Activated CD4-positive, alpha-beta T cell treated with anti-CD3 and anti-CD28 coated beads, Interleukin-2, amount 10 ng/mL, durations not matched to agents 7 days and 5 days (primary cell): ENCODE measurements around the gene LHFPL2. TPM values are rescaled to one million over a fixed set of nuclear protein-coding genes. Genes with fewer than 3 reads are reported as not detected.

ENCODE experiments used
- CTCF ChIA-PET: fragments of 350-600 bp; sonication (Branson Sonifier 250); formaldehyde crosslinking; loops from one replicate; lab custom pipeline; 2021; ENCODE audit warnings: antibody characterized with exemption; lab: Charles Lee
- POLR2A ChIA-PET: fragments of 350-600 bp; sonication (Branson Sonifier 250); formaldehyde crosslinking; loops from one replicate; lab custom pipeline; 2021; ENCODE audit warnings: antibody characterized with exemption; lab: Charles Lee
- DNase-seq: peaks from one replicate; pipeline ENCODE4 v3.0.0-alpha.2; 2020
- H3K27ac Mint-ChIP-seq: one replicate; pipeline ENCODE4 v1.8.0; 2021; ENCODE audit warnings: mild to moderate bottlenecking, moderate library complexity, mixed read lengths
- H3K27me3 Mint-ChIP-seq: one replicate; pipeline ENCODE4 v1.8.0; 2021; ENCODE audit warnings: mixed read lengths
- H3K36me3 Mint-ChIP-seq: one replicate; pipeline ENCODE4 v1.8.0; 2021; ENCODE audit warnings: low read depth, mixed read lengths
- H3K4me1 Mint-ChIP-seq: one replicate; pipeline ENCODE4 v1.8.0; 2021; ENCODE audit warnings: mixed read lengths
- H3K4me3 Mint-ChIP-seq: one replicate; pipeline ENCODE4 v1.8.0; 2021; ENCODE audit warnings: mild to moderate bottlenecking, moderate library complexity, mixed read lengths
- H3K9me3 Mint-ChIP-seq: one replicate; pipeline ENCODE4 v1.8.0; 2021; ENCODE audit warnings: mixed read lengths
- total RNA-seq, 2 experiments: library from RNA; stranded (reverse); gene quantifications; one replicate each; pipeline ENCODE4 v1.2.3, GENCODE V29; 2021

LHFPL2 gene
- total RNA-seq, 2 experiments from 2014 or later = 0.15 to 0.37 TPM

- ChIA-PET CTCF (interaction anchor here (1.6 kb wide), 1 partner anchor 9 kb away, joined by 4 read pairs; no protein-coding TSS in a partner anchor), POLR2A (no interaction called here)
- H3K36me3 Mint-ChIP-seq = no peaks in the 10 kb centered on the region
- H3K27me3 Mint-ChIP-seq = peaks cover 6% of the 10 kb centered on the region
- H3K4me1 Mint-ChIP-seq = no peaks in the 10 kb centered on the region
- DNase-seq = no peak
- no peak overlapping the region for H3K27ac Mint-ChIP-seq
- no peaks in the 10 kb centered on the region for H3K9me3 Mint-ChIP-seq
- no peak overlapping the region for H3K4me3 Mint-ChIP-seq
Observed at GRCh38 chr5:78573318-78573717, 75.3 kb downstream of the LHFPL2 start.

- Mint-ChIP-seq H3K4me3 (no peak overlapping the region), H3K27ac (no peak overlapping the region), H3K4me1 (no peaks in the 10 kb centered on the region), H3K36me3 (no peaks in the 10 kb centered on the region), H3K27me3 (peaks cover under 1% of the 10 kb centered on the region), H3K9me3 (no peaks in the 10 kb centered on the region)
- no peak for DNase-seq
- CTCF ChIA-PET = no interaction called here
- POLR2A ChIA-PET = no interaction called here
Observed at GRCh38 chr5:78570646-78571045, 77.9 kb downstream of the LHFPL2 start.

GRCh38 chr5:78569441-78569840 lies 79.1 kb downstream of the LHFPL2 start:
- no peak for DNase-seq
- no peaks in the 10 kb centered on the region for H3K9me3 Mint-ChIP-seq
- no peak overlapping the region for H3K4me3 Mint-ChIP-seq
- H3K27me3 Mint-ChIP-seq = peaks cover 3% of the 10 kb centered on the region
- no peak overlapping the region for H3K27ac Mint-ChIP-seq
- POLR2A ChIA-PET = no interaction called here
- no peaks in the 10 kb centered on the region for H3K36me3 Mint-ChIP-seq
- H3K4me1 Mint-ChIP-seq = no peaks in the 10 kb centered on the region
- CTCF ChIA-PET = no interaction called here

GRCh38 chr5:78568676-78569075 lies 79.9 kb downstream of the LHFPL2 start:
- H3K4me3 Mint-ChIP-seq = no peak overlapping the region
- POLR2A ChIA-PET = no interaction called here
- H3K9me3 Mint-ChIP-seq = no peaks in the 10 kb centered on the region
- DNase-seq = no peak
- H3K27me3 Mint-ChIP-seq = peaks cover 3% of the 10 kb centered on the region
- no peak overlapping the region for H3K27ac Mint-ChIP-seq
- CTCF ChIA-PET = interaction anchor here (0.5 kb wide), 1 partner anchor 605 kb away, joined by 3 read pairs; no protein-coding TSS in a partner anchor
- no peaks in the 10 kb centered on the region for H3K36me3 Mint-ChIP-seq
- H3K4me1 Mint-ChIP-seq = no peaks in the 10 kb centered on the region

GRCh38 chr5:78568212-78568611 lies 80.4 kb downstream of the LHFPL2 start:
- no peak overlapping the region for H3K4me3 Mint-ChIP-seq
- peaks cover 3% of the 10 kb centered on the region for H3K27me3 Mint-ChIP-seq
- no peak overlapping the region for H3K27ac Mint-ChIP-seq
- H3K4me1 Mint-ChIP-seq = no peaks in the 10 kb centered on the region
- no peaks in the 10 kb centered on the region for H3K9me3 Mint-ChIP-seq
- ChIA-PET POLR2A (no interaction called here), CTCF (interaction anchor here (0.5 kb wide), 1 partner anchor 606 kb away, joined by 3 read pairs; no protein-coding TSS in a partner anchor)
- no peaks in the 10 kb centered on the region for H3K36me3 Mint-ChIP-seq
- no peak for DNase-seq

GRCh38 chr5:78567617-78568016 lies 81.0 kb downstream of the LHFPL2 start:
- H3K9me3 Mint-ChIP-seq = no peaks in the 10 kb centered on the region
- no peaks in the 10 kb centered on the region for H3K4me1 Mint-ChIP-seq
- CTCF ChIA-PET = no interaction called here
- H3K27me3 Mint-ChIP-seq = peaks cover 3% of the 10 kb centered on the region
- H3K27ac Mint-ChIP-seq = no peak overlapping the region
- H3K4me3 Mint-ChIP-seq = no peak overlapping the region
- no peak for DNase-seq
- H3K36me3 Mint-ChIP-seq = no peaks in the 10 kb centered on the region
- POLR2A ChIA-PET = no interaction called here

- DNase-seq = no peak
- H3K27me3 Mint-ChIP-seq = peaks cover 6% of the 10 kb centered on the region
- ChIA-PET POLR2A (no interaction called here), CTCF (no interaction called here)
- no peaks in the 10 kb centered on the region for H3K36me3 Mint-ChIP-seq
- H3K9me3 Mint-ChIP-seq = no peaks in the 10 kb centered on the region
- H3K27ac Mint-ChIP-seq = no peak overlapping the region
- H3K4me1 Mint-ChIP-seq = no peaks in the 10 kb centered on the region
- H3K4me3 Mint-ChIP-seq = no peak overlapping the region
Observed at GRCh38 chr5:78566747-78567425, 81.7 kb downstream of the LHFPL2 start.

- Mint-ChIP-seq H3K4me1 (no peaks in the 10 kb centered on the region), H3K4me3 (no peak overlapping the region), H3K9me3 (no peaks in the 10 kb centered on the region), H3K27me3 (peaks cover 6% of the 10 kb centered on the region), H3K27ac (no peak overlapping the region), H3K36me3 (no peaks in the 10 kb centered on the region)
- CTCF ChIA-PET = interaction anchor here (1.5 kb wide), 1 partner anchor 9 kb away, joined by 4 read pairs; no protein-coding TSS in a partner anchor
- no peak for DNase-seq
- POLR2A ChIA-PET = no interaction called here
Observed at GRCh38 chr5:78565395-78565794, 83.2 kb downstream of the LHFPL2 start.

- DNase-seq = no peak
- ChIA-PET POLR2A (interaction anchor here (0.6 kb wide), 1 partner anchor 1994 kb away, joined by 4 read pairs; no protein-coding TSS in a partner anchor), CTCF (interaction anchor here (0.6 kb wide), 1 partner anchor 57 kb away, joined by 3 read pairs; no protein-coding TSS in a partner anchor)
- Mint-ChIP-seq H3K9me3 (no peaks in the 10 kb centered on the region), H3K27ac (no peak overlapping the region), H3K36me3 (no peaks in the 10 kb centered on the region), H3K4me3 (no peak overlapping the region), H3K27me3 (peaks cover 12% of the 10 kb centered on the region), H3K4me1 (no peaks in the 10 kb centered on the region)
Observed at GRCh38 chr5:78563621-78564020, 85.0 kb downstream of the LHFPL2 start.

- ChIA-PET CTCF (no interaction called here), POLR2A (no interaction called here)
- DNase-seq = no peak
- no peak overlapping the region for H3K4me3 Mint-ChIP-seq
- no peak overlapping the region for H3K27ac Mint-ChIP-seq
- no peaks in the 10 kb centered on the region for H3K4me1 Mint-ChIP-seq
- no peaks in the 10 kb centered on the region for H3K36me3 Mint-ChIP-seq
- H3K27me3 Mint-ChIP-seq = peaks cover 12% of the 10 kb centered on the region
- H3K9me3 Mint-ChIP-seq = no peaks in the 10 kb centered on the region
Observed at GRCh38 chr5:78562714-78563330, 85.8 kb downstream of the LHFPL2 start.

GRCh38 chr5:78562001-78562400 lies 86.6 kb downstream of the LHFPL2 start:
- Mint-ChIP-seq H3K27ac (no peak overlapping the region), H3K9me3 (no peaks in the 10 kb centered on the region), H3K4me3 (no peak overlapping the region), H3K36me3 (no peaks in the 10 kb centered on the region), H3K4me1 (no peaks in the 10 kb centered on the region), H3K27me3 (peaks cover 12% of the 10 kb centered on the region)
- POLR2A ChIA-PET = no interaction called here
- no peak for DNase-seq
- CTCF ChIA-PET = no interaction called here

GRCh38 chr5:78561261-78561660 lies 87.3 kb downstream of the LHFPL2 start:
- no peaks in the 10 kb centered on the region for H3K4me1 Mint-ChIP-seq
- H3K27ac Mint-ChIP-seq = no peak overlapping the region
- POLR2A ChIA-PET = no interaction called here

More at GRCh38 chr5:78561261-78561660, 87.3 kb downstream of the LHFPL2 start:
- H3K4me3 Mint-ChIP-seq = no peak overlapping the region
- CTCF ChIA-PET = no interaction called here
- DNase-seq = no peak
- peaks cover 12% of the 10 kb centered on the region for H3K27me3 Mint-ChIP-seq
- H3K36me3 Mint-ChIP-seq = no peaks in the 10 kb centered on the region
- H3K9me3 Mint-ChIP-seq = no peaks in the 10 kb centered on the region
